Liver (tissue), 9 donors: Measurements from ENCODE around the gene ZC3HAV1. TPM values are rescaled to one million over a fixed set of nuclear protein-coding genes. Genes with fewer than 3 reads are reported as not detected.
A peak's percentile ranks its signal among the peaks of the same experiment; 100 is the strongest.
"Not testable (repeated sequence)": the region's sequence is repeated elsewhere in the genome, so short reads cannot be mapped to it uniquely, and the experiment has no call there.

Experiments
- DNase-seq: peaks from one replicate; pipeline ENCODE4 v3.0.0-alpha.2; 2017; ENCODE audit warnings: low spot score
- H3K27ac ChIP-seq, 2 donors: one replicate each; pipeline ENCODE4 v1.7.0; 2013; ENCODE audit warnings: inconsistent platforms in 2 of 2, low read length in 2 of 2, control low read depth in 1 of 2, low read depth in 1 of 2, mild to moderate bottlenecking in 1 of 2
- H3K27me3 ChIP-seq, 4 donors: one replicate each; pipeline versions ENCODE4 v1.6.1 to v1.7.0; 2013; ENCODE audit warnings: low read length in 3 of 4, inconsistent platforms in 1 of 4, mild to moderate bottlenecking in 1 of 4, moderate library complexity in 1 of 4; ENCODE audit not compliant: control insufficient read depth in 4 of 4, insufficient read depth in 4 of 4
- H3K36me3 ChIP-seq, 4 donors: one replicate each; pipeline versions ENCODE4 v1.6.1 to v1.7.0; 2013; ENCODE audit warnings: low read length in 3 of 4, mild to moderate bottlenecking in 3 of 4, low read depth in 1 of 4, moderate library complexity in 1 of 4; ENCODE audit not compliant: control insufficient read depth in 4 of 4, insufficient read depth in 3 of 4
- H3K4me1 ChIP-seq, 4 donors: one replicate each; pipeline versions ENCODE4 v1.6.1 to v1.7.0; 2013; ENCODE audit warnings: low read length in 3 of 4, mild to moderate bottlenecking in 3 of 4, moderate library complexity in 1 of 4; ENCODE audit not compliant: control insufficient read depth in 4 of 4, insufficient read depth in 4 of 4
- H3K4me3 ChIP-seq, 3 donors: one replicate each; pipeline versions ENCODE4 v1.6.1 to v1.7.0; 2013; ENCODE audit warnings: low read length in 3 of 3, control low read depth in 1 of 3, low read depth in 1 of 3, mild to moderate bottlenecking in 1 of 3
- H3K9ac ChIP-seq, 2 donors: one replicate each; pipeline ENCODE4 v1.7.0; 2013; ENCODE audit warnings: low read length in 2 of 2, mild to moderate bottlenecking in 2 of 2, moderate library complexity in 2 of 2, control low read depth in 1 of 2, low read depth in 1 of 2
- H3K9me3 ChIP-seq, 4 donors: one replicate each; pipeline versions ENCODE4 v1.6.1 to v1.7.0; 2013; ENCODE audit warnings: low read length in 3 of 4; ENCODE audit not compliant: control insufficient read depth in 4 of 4
- ATF3 ChIP-seq: IDR thresholded peaks from 2 replicates; pipeline ENCODE4 v1.6.1; 2016; ENCODE audit warnings: antibody characterized with exemption
- EGR1 ChIP-seq, 2 donors: IDR thresholded peaks; 2 replicates each; pipeline ENCODE4 v1.6.1; 2016 to 2018; ENCODE audit warnings: antibody characterized with exemption in 2 of 2, low read depth in 2 of 2
- FOXA1 ChIP-seq: IDR thresholded peaks from 2 replicates; pipeline ENCODE4 v1.6.1; 2016; ENCODE audit warnings: antibody characterized with exemption
- FOXA2 ChIP-seq: IDR thresholded peaks from 2 replicates; pipeline ENCODE4 v1.6.1; 2016; ENCODE audit warnings: antibody characterized with exemption
- GABPA ChIP-seq, 2 donors: IDR thresholded peaks in 1 of 2; conservative IDR thresholded peaks in 1 of 2; 2 replicates each; pipeline ENCODE4 v1.6.1; 2016; ENCODE audit warnings: antibody characterized with exemption in 2 of 2, mild to moderate bottlenecking in 1 of 2, moderate library complexity in 1 of 2
- HNF4A ChIP-seq, 2 donors: conservative IDR thresholded peaks; 2 replicates each; pipeline ENCODE4 v1.6.1; 2016; ENCODE audit warnings: antibody characterized with exemption in 2 of 2, mild to moderate bottlenecking in 2 of 2
- HNF4G ChIP-seq: IDR thresholded peaks from 2 replicates; pipeline ENCODE4 v1.6.1; 2016; ENCODE audit warnings: antibody characterized with exemption
- JUND ChIP-seq, 2 donors: IDR thresholded peaks; 2 replicates each; pipeline ENCODE4 v1.6.1; 2016; ENCODE audit warnings: antibody characterized with exemption in 2 of 2
- MAX ChIP-seq: IDR thresholded peaks from 2 replicates; pipeline ENCODE4 v1.6.1; 2016; ENCODE audit warnings: antibody characterized with exemption
- NR2F2 ChIP-seq: IDR thresholded peaks from 2 replicates; pipeline ENCODE4 v1.6.1; 2016; ENCODE audit warnings: antibody characterized with exemption
- RAD21 ChIP-seq, 2 donors: IDR thresholded peaks; 2 replicates each; pipeline ENCODE4 v1.6.1; 2016; ENCODE audit warnings: antibody characterized with exemption in 2 of 2, mild to moderate bottlenecking in 2 of 2
- REST ChIP-seq: IDR thresholded peaks from 2 replicates; pipeline ENCODE4 v1.6.1; 2016; ENCODE audit warnings: antibody characterized with exemption, mild to moderate bottlenecking
- RXRA ChIP-seq, 2 donors: IDR thresholded peaks; 2 replicates each; pipeline ENCODE4 v1.6.1; 2017 to 2018; ENCODE audit warnings: antibody characterized with exemption in 2 of 2, mild to moderate bottlenecking in 1 of 2
- SP1 ChIP-seq: IDR thresholded peaks from 2 replicates; pipeline ENCODE4 v1.6.1; 2018; ENCODE audit warnings: antibody characterized with exemption, mild to moderate bottlenecking
- YY1 ChIP-seq: IDR thresholded peaks from 2 replicates; pipeline ENCODE4 v1.6.1; 2016; ENCODE audit warnings: antibody characterized with exemption, mild to moderate bottlenecking
- ZBTB33 ChIP-seq: IDR thresholded peaks from 2 replicates; pipeline ENCODE4 v1.6.1; 2016; ENCODE audit warnings: antibody characterized with exemption
- WGBS: extraction: QIAGEN DNeasy Blood & Tissue Kit; methylation state at CpG from one replicate; pipeline ENCODE4 v1.1.7; 2013; 5-methylcytosine and 5-hydroxymethylcytosine counted together
- polyA plus RNA-seq, 2 donors: library from polyadenylated mRNA; stranded (reverse) in 1 of 2; unstranded in 1 of 2; fragments of 200-250 nt in 1 of 2; fragments of >200 nt in 1 of 2; fragmentation: Nextera tagmentation in 1 of 2; extraction: Ambion mirVana in 1 of 2; gene quantifications; one replicate each; pipeline versions ENCODE4 v1.2.1 to v1.2.3, GENCODE V29; 2013 to 2015
- total RNA-seq, 2 donors: library from RNA; depleted of rRNA; stranded (reverse); fragments of >200 nt; gene quantifications; one replicate each; pipeline ENCODE4 v1.2.3, GENCODE V29; 2014
- donor health status: healthy.
- donor health status: healthy.
- donor health status: healthy.
- donor health status: healthy.
- donor health status: healthy.

The ZC3HAV1 gene
- total and polyA plus RNA-seq, 4 donors, result 6.6 to 40.5 (median 16.5) TPM

- TF ChIP-seq EGR1 (IDR thresholded peaks at IDR 0.05; ENCODE audit: low read depth in 2 of 2) (no peak), RXRA (IDR thresholded peaks at IDR 0.05) (no peak), YY1 (no peak), RAD21 (IDR thresholded peaks at IDR 0.05) (no peak)
Measured at GRCh38 chr7:139105484-139105883, 4.0 kb downstream of the ZC3HAV1 start (continued).

- H3K9me3 ChIP-seq, result no peaks in the 10 kb centered on the region
- TF ChIP-seq FOXA1 (no peak), MAX (no peak), RAD21 (IDR thresholded peaks at IDR 0.05) (no peak), NR2F2 (no peak), REST (no peak), HNF4G (no peak), RXRA (IDR thresholded peaks at IDR 0.05) (no peak), ATF3 (no peak), YY1 (no peak), FOXA2 (no peak), SP1 (no peak), HNF4A (conservative IDR thresholded peaks at IDR 0.05) (no peak)
- H3K27ac ChIP-seq, result peak overlapping the region; percentile 23 to 35
- no peaks in the 10 kb centered on the region for H3K27me3 ChIP-seq
- no peak for DNase-seq
- peaks cover 0 to 22% (median 6%) of the 10 kb centered on the region in 4 donors for H3K4me1 ChIP-seq
- peaks cover 0 to 3% (median 0%) of the 10 kb centered on the region in 4 donors for H3K36me3 ChIP-seq
- H3K9ac ChIP-seq, result peak overlapping the region in 1 of 2 donors; percentile 43
- H3K4me3 ChIP-seq, result no peak overlapping the region
- WGBS, result 69% methylated on average over 8 of the region's 8 CpGs
Measured at GRCh38 chr7:139104091-139104450, 5.4 kb downstream of the ZC3HAV1 start.

GRCh38 chr7:139103057-139103815 lies 6.3 kb downstream of the ZC3HAV1 start:
- H3K27me3 ChIP-seq, result no peaks in the 10 kb centered on the region
- no peaks in the 10 kb centered on the region for H3K9me3 ChIP-seq
- no peak overlapping the region for H3K4me3 ChIP-seq
- peaks cover 0 to 4% (median 0%) of the 10 kb centered on the region in 4 donors for H3K36me3 ChIP-seq
- WGBS, result 63% methylated on average over 5 of the region's 5 CpGs
- no peak overlapping the region for H3K27ac ChIP-seq
- no peak for DNase-seq
- H3K9ac ChIP-seq, result peak overlapping the region in 1 of 2 donors; percentile 43
- TF ChIP-seq JUND (IDR thresholded peaks at IDR 0.05) (no peak), HNF4A (conservative IDR thresholded peaks at IDR 0.05) (no peak), GABPA (IDR thresholded peaks at IDR 0.05 in 1 of 2, conservative IDR thresholded peaks at IDR 0.05 in 1 of 2) (no peak), SP1 (no peak), RAD21 (IDR thresholded peaks at IDR 0.05) (no peak), ZBTB33 (no peak), FOXA2 (no peak)
- H3K4me1 ChIP-seq, result peaks cover 0 to 21% (median 6%) of the 10 kb centered on the region in 4 donors

GRCh38 chr7:139101637-139102158 lies 7.8 kb downstream of the ZC3HAV1 start:
- H3K27me3 ChIP-seq, H3K9me3 ChIP-seq, H3K4me3 ChIP-seq, DNase-seq, H3K27ac ChIP-seq, H3K36me3 ChIP-seq, H3K9ac ChIP-seq: not testable (repeated sequence)
- WGBS, result 98% methylated on average over 2 of the region's 4 CpGs
- H3K4me1 ChIP-seq, result peaks cover 0 to 14% (median 3%) of the 10 kb centered on the region in 4 donors
